HL-60 (cell line): Measurements from ENCODE around the gene LTV1.

Experiments used
- DNase-seq, 2 experiments: peaks; one replicate each; pipeline ENCODE4 v3.0.0-alpha.2; 2010 to 2020; ENCODE audit warnings: low read depth in 1 of 2, low spot score in 1 of 2
- H3K27ac ChIP-seq: fragments of 250-450 bp; sonication (Bioruptor Pico); replicated peaks from 2 replicates; pipeline ENCODE4 v1.5.1; 2020; ENCODE audit warnings: mild to moderate bottlenecking, moderate library complexity
- H3K27me3 ChIP-seq: fragments of 250-450 bp; sonication (Bioruptor Pico); 2 replicates; pipeline ENCODE4 v1.5.1; 2021; ENCODE audit warnings: mild to moderate bottlenecking, moderate library complexity; ENCODE audit not compliant: insufficient read depth, poor library complexity, severe bottlenecking
- H3K4me3 ChIP-seq: replicated peaks from 2 replicates; pipeline ENCODE4 v1.5.1; 2011; ENCODE audit warnings: mild to moderate bottlenecking, control low read depth, low read length; ENCODE audit not compliant: insufficient read depth
- CTCF ChIP-seq: IDR thresholded peaks from one replicate; pipeline ENCODE4 v1.5.1; 2011; ENCODE audit warnings: low read length, control low read depth, inconsistent platforms; ENCODE audit not compliant: insufficient read depth
- GABPA ChIP-seq: IDR thresholded peaks from 2 replicates; pipeline ENCODE4 v1.6.1; 2012; ENCODE audit warnings: low read depth
- POLR2AphosphoS5 ChIP-seq: IDR thresholded peaks from 2 replicates; pipeline ENCODE4 v1.6.1; 2012; ENCODE audit warnings: low read depth
- REST ChIP-seq: IDR thresholded peaks from 2 replicates; pipeline ENCODE4 v1.6.1; 2012; ENCODE audit warnings: low read depth; ENCODE audit not compliant: insufficient replicate concordance
- SPI1 ChIP-seq: IDR thresholded peaks from 2 replicates; pipeline ENCODE4 v1.6.1; 2012; ENCODE audit warnings: low read depth, mild to moderate bottlenecking, borderline replicate concordance

Gene LTV1

GRCh38 chr6:143836150-143836549, 7.0 kb upstream of the LTV1 start:
- H3K27me3 ChIP-seq = no peaks in the 10 kb centered on the region
- no peak overlapping the region for H3K27ac ChIP-seq
- TF ChIP-seq GABPA = no peak
- no peak for TF ChIP-seq SPI1
- no peak for TF ChIP-seq CTCF
- TF ChIP-seq POLR2AphosphoS5 = no peak
- TF ChIP-seq REST = no peak
- no peak overlapping the region for H3K4me3 ChIP-seq
- no peak for DNase-seq

- Histone ChIP-seq H3K27me3 (no peaks in the 10 kb centered on the region), H3K4me3 (no peak overlapping the region), H3K27ac (no peak overlapping the region)
- no peak for TF ChIP-seq SPI1
- no peak for TF ChIP-seq GABPA
- no peak for TF ChIP-seq REST
- no peak for TF ChIP-seq CTCF
- no peak for TF ChIP-seq POLR2AphosphoS5
- DNase-seq = no peak
Observed at GRCh38 chr6:143838395-143838794, 4.7 kb upstream of the LTV1 start.

GRCh38 chr6:143839196-143839595, 3.9 kb upstream of the LTV1 start:
- TF ChIP-seq GABPA (no peak), CTCF (no peak), SPI1 (no peak), REST (no peak)
- H3K27ac ChIP-seq = no peak overlapping the region
- no peak overlapping the region for H3K4me3 ChIP-seq

More at GRCh38 chr6:143839196-143839595, 3.9 kb upstream of the LTV1 start:
- DNase-seq = no peak
- no peaks in the 10 kb centered on the region for H3K27me3 ChIP-seq
